ENCODE data around the gene IFNL2.

DNA sequence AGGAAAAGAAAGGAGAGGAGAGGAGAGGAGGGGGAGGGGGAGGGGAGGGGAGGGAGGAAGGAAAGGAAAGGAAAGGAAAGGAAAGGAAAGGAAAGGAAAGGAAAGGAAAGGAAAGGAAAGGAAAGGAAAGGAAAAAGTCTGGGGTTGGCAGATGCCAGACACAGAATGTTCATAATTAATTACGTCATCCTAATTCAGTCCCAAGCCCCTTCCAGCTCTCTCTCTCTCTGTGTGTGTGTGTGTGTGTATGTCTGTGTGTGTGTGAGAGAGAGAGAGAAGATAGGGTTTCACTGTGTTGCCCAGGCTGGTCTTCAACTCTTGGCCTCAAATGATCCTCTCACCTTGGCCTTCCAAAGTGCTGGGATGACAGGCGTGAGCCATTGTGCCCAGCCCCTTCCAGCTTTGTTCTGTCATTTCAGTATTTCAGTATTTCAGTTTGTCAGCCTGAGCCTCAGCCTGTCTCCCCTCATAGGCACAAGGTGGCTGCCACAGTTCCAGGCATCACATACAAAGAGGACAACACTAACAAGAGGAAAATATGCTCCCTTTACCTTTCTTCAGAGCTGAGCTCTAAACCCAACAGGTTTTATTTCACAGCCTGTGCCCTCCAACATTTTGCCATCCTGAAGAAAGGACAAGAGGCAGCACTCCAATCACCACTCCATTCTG lies 38.0 kb upstream of the IFNL2 start:
- TF ChIP-seq, protein P1, sequence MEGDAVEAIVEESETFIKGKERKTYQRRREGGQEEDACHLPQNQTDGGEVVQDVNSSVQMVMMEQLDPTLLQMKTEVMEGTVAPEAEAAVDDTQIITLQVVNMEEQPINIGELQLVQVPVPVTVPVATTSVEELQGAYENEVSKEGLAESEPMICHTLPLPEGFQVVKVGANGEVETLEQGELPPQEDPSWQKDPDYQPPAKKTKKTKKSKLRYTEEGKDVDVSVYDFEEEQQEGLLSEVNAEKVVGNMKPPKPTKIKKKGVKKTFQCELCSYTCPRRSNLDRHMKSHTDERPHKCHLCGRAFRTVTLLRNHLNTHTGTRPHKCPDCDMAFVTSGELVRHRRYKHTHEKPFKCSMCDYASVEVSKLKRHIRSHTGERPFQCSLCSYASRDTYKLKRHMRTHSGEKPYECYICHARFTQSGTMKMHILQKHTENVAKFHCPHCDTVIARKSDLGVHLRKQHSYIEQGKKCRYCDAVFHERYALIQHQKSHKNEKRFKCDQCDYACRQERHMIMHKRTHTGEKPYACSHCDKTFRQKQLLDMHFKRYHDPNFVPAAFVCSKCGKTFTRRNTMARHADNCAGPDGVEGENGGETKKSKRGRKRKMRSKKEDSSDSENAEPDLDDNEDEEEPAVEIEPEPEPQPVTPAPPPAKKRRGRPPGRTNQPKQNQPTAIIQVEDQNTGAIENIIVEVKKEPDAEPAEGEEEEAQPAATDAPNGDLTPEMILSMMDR (IDR thresholded peaks at IDR 0.05) = no peak
- no peak for TF ChIP-seq EP300 (IDR thresholded peaks at IDR 0.05)
- TF ChIP-seq POLR2A (IDR thresholded peaks at IDR 0.05) = no peak
